RCC 7860 (cell line): ENCODE data around the gene CCAR1.
"Not testable (repeated sequence)": the region's sequence is repeated elsewhere in the genome, so short reads cannot be mapped to it uniquely, and the experiment has no call there.

Experiments used
- DNase-seq: peaks from one replicate; pipeline ENCODE4 v3.0.0-alpha.2; 2015; ENCODE audit warnings: low spot score
- FAIRE-seq: peaks from 2 replicates; lab custom pipeline; 2012; peaks lifted over from hg19 to GRCh38; lab: Jason Lieb, UNC

Gene CCAR1

GRCh38 chr10:68756246-68756645 lies 35.2 kb downstream of the CCAR1 start:
- no peak for FAIRE-seq
- no peak for DNase-seq

GRCh38 chr10:68756766-68757165 lies 35.7 kb downstream of the CCAR1 start:
- FAIRE-seq (no peak), DNase-seq (no peak)

GRCh38 chr10:68759223-68759863 lies 38.3 kb downstream of the CCAR1 start:
- DNase-seq (no peak), FAIRE-seq (no peak)

GRCh38 chr10:68759967-68760366 lies 38.9 kb downstream of the CCAR1 start:
- no peak for DNase-seq
- FAIRE-seq = no peak

GRCh38 chr10:68767407-68767806 lies 46.4 kb downstream of the CCAR1 start:
- not testable (repeated sequence) for FAIRE-seq, DNase-seq

GRCh38 chr10:68781613-68782574 lies 60.9 kb downstream of the CCAR1 start:
- FAIRE-seq (no peak), DNase-seq (no peak)

GRCh38 chr10:68784476-68784875 lies 63.4 kb downstream of the CCAR1 start:
- no peak for DNase-seq
- no peak for FAIRE-seq

GRCh38 chr10:68787813-68788212 lies 66.8 kb downstream of the CCAR1 start:
- DNase-seq (no peak), FAIRE-seq (no peak)

- DNase-seq (no peak), FAIRE-seq (no peak)
Observed at GRCh38 chr10:68790476-68790875, 69.4 kb downstream of the CCAR1 start.

- FAIRE-seq = peak; percentile 48
- no peak for DNase-seq
Observed at GRCh38 chr10:68792115-68792514, 71.1 kb downstream of the CCAR1 start.

- FAIRE-seq (no peak), DNase-seq (no peak)
Observed at GRCh38 chr10:68795886-68796532, 75.0 kb downstream of the CCAR1 start.

GRCh38 chr10:68796605-68797004 lies 75.6 kb downstream of the CCAR1 start:
- FAIRE-seq (no peak), DNase-seq (no peak)

GRCh38 chr10:68800211-68800610 lies 79.2 kb downstream of the CCAR1 start:
- no peak for FAIRE-seq

GRCh38 chr10:68804692-68805091 lies 83.7 kb downstream of the CCAR1 start:
- FAIRE-seq (no peak), DNase-seq (no peak)

More at GRCh38 chr10:68800211-68800610, 79.2 kb downstream of the CCAR1 start:
- no peak for DNase-seq

- FAIRE-seq = not testable (repeated sequence)
Observed at GRCh38 chr10:68810830-68811229, 89.8 kb downstream of the CCAR1 start.

GRCh38 chr10:68811314-68812009 lies 90.4 kb downstream of the CCAR1 start:
- FAIRE-seq (no peak), DNase-seq (no peak)

More at GRCh38 chr10:68810830-68811229, 89.8 kb downstream of the CCAR1 start:
- DNase-seq = not testable (repeated sequence)

GRCh38 chr10:68812420-68812819 lies 91.4 kb downstream of the CCAR1 start:
- FAIRE-seq = no peak
- no peak for DNase-seq

GRCh38 chr10:68813559-68813958 lies 92.5 kb downstream of the CCAR1 start:
- DNase-seq (no peak), FAIRE-seq (no peak)

- FAIRE-seq = no peak
- no peak for DNase-seq
Observed at GRCh38 chr10:68816796-68817412, 95.9 kb downstream of the CCAR1 start.

GRCh38 chr10:68820359-68820758 lies 99.3 kb downstream of the CCAR1 start:
- FAIRE-seq, DNase-seq: not testable (repeated sequence)
